Ramos (cell line): ENCODE measurements around the gene RSPH1.

ENCODE experiments used
- in situ Hi-C: fragments of 300-500 bp; cut with MboI; formaldehyde crosslinking; loops from one replicate; pipeline ENCODE4 v1.14.3; 2022; ENCODE audit warnings: low sequenced_read_pairs; ENCODE audit not compliant: unreplicated experiment

RSPH1 gene

GRCh38 chr21:42453986-42454570, 41.9 kb downstream of the RSPH1 start:
- in situ Hi-C loops: loop anchor here (10.0 kb wide), 1 partner anchor 299 kb away; no protein-coding TSS in a partner anchor

DNA sequence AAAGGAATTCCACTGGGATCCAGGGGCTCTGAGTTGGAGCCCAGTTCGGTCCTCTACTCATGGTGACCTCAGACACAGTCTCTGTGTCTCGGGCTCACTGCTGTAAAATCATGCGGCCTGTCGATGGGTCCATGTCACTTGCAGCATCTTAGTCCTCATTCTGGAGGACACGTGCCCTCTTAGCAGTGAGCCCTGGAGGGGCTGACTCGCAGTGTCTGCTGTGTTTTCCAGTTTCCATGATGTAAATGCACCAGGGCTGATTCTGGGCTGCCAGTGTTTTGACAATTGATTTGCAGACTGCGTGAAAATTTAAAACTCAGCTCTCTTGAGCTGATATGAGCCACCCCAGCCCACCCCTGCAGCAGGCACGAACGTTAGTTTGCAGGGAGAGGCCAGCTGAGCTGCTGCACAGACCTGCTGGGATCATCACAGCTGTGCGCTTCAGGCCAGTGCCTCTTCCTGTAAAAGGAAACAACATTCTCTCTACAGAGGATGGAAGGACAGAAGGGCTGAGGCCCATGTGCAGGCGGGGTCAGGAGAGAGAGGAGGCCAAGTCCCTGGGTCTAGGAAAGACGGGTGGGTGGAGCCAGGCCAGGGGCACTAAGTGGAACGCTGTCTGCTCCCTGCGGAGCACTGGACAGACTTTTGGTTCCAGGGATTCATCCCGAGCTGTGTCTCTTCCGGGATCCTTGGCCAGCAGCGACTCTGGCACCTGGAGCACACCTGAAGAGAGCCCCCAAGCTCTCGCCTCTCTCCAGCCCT, 42.6 kb downstream of the RSPH1 start:
- in situ Hi-C loops: loop anchor here (10.0 kb wide), 1 partner anchor 299 kb away; no protein-coding TSS in a partner anchor

DNA sequence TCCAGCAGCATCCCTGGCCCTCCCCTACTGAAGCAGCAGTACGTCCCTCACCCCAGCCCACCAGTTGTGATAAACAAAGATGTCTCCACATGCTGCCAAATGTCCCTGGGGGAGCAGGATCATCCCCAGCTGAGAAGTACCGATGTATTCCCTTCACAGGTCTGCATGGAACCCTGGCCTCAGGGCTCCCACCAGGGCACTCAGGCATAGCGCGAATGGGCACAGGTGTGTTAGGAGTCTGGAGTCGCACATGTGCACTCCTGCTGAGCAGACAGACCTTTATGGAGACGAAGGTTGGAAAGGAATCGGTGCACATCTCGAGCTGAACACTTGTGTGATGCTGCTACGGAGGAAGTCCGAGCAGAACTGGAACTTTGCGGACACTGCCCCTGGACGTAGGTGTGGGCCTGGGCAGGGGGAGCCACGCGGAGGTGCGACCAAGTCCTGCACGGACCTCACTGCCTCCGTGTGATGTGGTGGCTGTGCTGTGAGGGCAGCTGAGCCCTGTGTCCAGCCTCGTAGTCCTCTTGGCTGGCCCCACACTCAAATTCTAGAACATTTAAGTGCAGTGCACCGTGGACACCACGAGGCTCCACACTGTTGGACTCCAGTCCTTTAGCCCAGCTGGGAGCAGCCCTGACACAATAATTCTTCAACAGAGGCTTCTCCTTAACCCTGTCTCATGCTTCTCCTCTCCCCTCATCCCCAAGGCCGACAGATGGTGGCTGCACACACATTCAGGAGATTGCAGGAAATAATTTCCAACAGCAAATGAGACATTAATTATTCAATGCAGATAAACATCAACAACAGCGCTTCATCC, 43.4 kb downstream of the RSPH1 start:
- in situ Hi-C loops: loop anchor here (10.0 kb wide), 1 partner anchor 298 kb away; no protein-coding TSS in a partner anchor

GRCh38 chr21:42451941-42452340, 44.1 kb downstream of the RSPH1 start:
- in situ Hi-C loops: loop anchor here (10.0 kb wide), 1 partner anchor 297 kb away; no protein-coding TSS in a partner anchor

GRCh38 chr21:42448686-42449085, 47.3 kb downstream of the RSPH1 start:
- in situ Hi-C loops: loop anchor here (10.0 to 25.0 kb wide), 2 partner anchors 134 to 836 kb away; partner anchors contain the start of gene TFF3

DNA sequence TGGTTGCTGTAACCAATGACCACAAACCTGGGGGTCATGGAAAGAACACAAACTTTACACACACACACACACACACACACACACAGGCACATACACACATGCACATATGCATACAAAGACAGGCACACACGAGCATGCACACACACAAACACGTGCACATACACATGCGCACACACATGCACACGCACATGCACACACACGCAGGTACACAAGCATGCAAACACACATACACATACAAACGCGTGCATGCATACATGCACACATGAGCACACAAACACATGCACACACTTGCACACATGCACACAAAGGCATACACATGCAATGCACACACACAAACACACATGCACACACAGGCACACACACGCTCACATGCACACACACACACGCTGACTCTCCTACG, 48.3 kb downstream of the RSPH1 start:
- in situ Hi-C loops: loop anchor here (10.0 to 25.0 kb wide), 2 partner anchors 133 to 835 kb away; partner anchors contain the start of gene TFF3

DNA sequence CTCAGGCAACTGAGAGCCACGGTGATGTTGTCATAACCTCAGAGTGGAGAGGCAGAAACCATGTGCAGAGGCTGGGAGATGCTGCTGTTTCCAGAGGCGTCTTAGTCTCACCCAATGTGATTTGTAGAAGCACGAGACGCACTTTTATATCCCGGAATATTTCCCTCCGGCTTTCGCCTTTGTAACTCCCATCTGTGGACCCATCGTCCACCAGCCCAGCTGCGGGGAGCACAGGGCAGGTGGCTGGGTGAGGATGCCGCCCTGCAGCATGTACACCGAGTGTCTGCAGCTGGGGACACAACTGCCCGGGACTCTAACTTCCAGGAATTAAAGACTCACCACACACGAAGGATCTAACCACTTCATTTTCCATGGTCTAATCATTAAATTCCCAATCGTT, 48.8 kb downstream of the RSPH1 start:
- in situ Hi-C loops: loop anchor here (10.0 to 25.0 kb wide), 2 partner anchors 132 to 835 kb away; partner anchors contain the start of gene TFF3

GRCh38 chr21:42446531-42446930, 49.5 kb downstream of the RSPH1 start:
- in situ Hi-C loops: loop anchor here (10.0 to 25.0 kb wide), 2 partner anchors 132 to 834 kb away; partner anchors contain the start of gene TFF3

DNA sequence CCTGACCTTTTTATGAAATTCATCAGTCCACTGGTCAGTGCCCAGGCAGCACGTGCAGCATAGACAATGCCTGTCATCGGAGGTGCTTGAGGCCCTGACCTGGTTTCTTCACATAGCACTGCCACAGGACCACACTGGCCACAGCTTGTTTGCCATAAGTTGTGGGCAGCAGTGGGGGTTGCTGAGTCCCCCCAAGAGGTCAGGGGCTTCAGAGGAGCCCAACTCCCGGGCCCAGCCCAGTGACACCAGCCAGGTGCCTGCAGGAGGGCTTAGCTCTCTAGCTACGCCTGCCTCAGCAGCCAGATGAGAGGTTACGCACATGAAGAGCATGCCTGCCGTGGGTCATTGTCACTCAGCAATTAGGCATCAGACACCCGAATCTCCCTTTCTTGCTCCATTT, 50.7 kb downstream of the RSPH1 start:
- in situ Hi-C loops: loop anchor here (10.0 to 25.0 kb wide), 2 partner anchors 131 to 833 kb away; partner anchors contain the start of gene TFF3

DNA sequence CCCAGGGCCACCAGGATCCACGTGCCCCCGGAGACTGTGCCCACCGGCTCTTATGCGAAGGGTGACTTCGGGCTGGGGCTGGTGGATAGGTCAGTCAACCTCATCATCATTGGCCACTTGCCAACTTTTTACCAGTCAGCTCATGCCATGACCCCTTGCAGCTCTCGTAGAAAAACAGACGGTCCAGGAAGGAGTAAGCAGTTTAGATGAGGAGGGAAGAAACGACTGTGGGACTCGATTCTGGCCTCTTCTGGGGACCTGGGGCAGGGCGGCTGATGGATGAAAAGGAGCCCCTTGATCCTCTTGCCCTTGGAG, 51.3 kb downstream of the RSPH1 start:
- in situ Hi-C loops: loop anchor here (10.0 to 25.0 kb wide), 2 partner anchors 130 to 832 kb away; partner anchors contain the start of gene TFF3

DNA sequence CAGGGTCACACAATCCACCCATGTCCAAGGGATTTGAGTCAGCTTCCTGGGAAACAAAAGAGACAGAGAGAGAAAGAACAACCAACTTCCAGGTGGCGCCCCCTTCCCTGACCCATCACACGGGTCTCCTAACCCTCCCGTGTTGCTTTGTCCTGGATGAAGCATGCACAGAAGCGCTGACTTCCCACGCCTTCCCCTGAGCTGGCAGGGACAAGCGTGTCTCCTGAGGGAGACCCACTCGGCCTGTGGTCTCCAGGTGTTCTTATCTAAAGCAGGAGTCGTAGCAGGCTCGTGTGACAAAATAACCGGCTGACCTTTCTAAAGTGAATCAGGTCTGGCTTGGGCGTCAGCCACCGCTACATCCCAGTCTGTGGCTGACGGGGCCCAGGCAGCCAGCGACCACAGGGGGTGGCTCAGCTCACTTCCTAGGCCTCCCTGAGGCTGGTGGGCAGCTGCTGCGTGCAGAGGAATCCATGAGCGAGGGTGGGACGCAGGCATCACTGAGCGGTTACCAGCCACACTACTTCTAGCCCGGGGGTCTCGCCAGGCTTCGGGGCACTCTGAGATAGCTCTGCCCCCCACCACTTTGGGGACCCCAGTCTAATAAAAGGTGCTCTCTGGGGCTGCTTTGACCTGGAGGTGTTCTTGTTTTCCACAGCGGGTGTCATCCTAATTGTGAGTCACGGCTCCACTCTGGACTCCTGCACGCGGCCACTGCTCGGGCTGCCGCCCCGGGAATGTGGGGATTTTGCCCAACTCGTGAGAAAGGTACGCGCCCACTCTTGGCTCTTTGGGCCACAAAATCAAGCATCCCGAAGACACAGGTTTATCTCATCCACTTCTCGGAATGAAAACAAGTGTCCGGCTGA, 51.9 kb downstream of the RSPH1 start:
- in situ Hi-C loops: loop anchor here (10.0 to 25.0 kb wide), 2 partner anchors 129 to 832 kb away; partner anchors contain the start of gene TFF3

- in situ Hi-C loops: loop anchor here (10.0 to 25.0 kb wide), 2 partner anchors 128 to 831 kb away; partner anchors contain the start of gene TFF3
Observed at GRCh38 chr21:42443181-42443785, 52.7 kb downstream of the RSPH1 start.

DNA sequence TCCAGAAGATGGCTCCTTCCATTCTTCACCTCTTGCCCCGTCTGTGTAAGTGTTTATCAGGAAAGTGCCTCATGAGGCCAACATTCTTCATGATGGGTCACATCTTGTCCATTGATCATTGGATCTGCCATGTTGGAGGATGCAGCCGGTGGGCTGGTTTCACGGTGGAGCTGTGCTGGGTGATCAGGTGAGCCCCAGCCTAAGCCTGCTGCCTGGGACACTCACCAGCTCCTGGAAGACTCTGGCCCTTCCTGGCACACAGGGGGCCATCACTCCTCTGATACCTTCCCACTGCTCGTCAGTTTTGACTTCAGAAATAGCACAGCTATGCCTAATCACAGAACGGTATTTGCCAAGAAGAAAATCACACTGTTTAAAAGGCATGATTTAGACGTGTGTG, 54.1 kb downstream of the RSPH1 start:
- in situ Hi-C loops: loop anchor here (10.0 to 25.0 kb wide), 2 partner anchors 127 to 830 kb away; partner anchors contain the start of gene TFF3

- in situ Hi-C loops: loop anchor here (10.0 to 25.0 kb wide), 2 partner anchors 125 to 828 kb away; partner anchors contain the start of gene TFF3
Observed at GRCh38 chr21:42440187-42440792, 55.7 kb downstream of the RSPH1 start.

GRCh38 chr21:42439284-42440186, 56.5 kb downstream of the RSPH1 start:
- in situ Hi-C loops: loop anchor here (10.0 to 25.0 kb wide), 2 partner anchors 125 to 827 kb away; partner anchors contain the start of gene TFF3

DNA sequence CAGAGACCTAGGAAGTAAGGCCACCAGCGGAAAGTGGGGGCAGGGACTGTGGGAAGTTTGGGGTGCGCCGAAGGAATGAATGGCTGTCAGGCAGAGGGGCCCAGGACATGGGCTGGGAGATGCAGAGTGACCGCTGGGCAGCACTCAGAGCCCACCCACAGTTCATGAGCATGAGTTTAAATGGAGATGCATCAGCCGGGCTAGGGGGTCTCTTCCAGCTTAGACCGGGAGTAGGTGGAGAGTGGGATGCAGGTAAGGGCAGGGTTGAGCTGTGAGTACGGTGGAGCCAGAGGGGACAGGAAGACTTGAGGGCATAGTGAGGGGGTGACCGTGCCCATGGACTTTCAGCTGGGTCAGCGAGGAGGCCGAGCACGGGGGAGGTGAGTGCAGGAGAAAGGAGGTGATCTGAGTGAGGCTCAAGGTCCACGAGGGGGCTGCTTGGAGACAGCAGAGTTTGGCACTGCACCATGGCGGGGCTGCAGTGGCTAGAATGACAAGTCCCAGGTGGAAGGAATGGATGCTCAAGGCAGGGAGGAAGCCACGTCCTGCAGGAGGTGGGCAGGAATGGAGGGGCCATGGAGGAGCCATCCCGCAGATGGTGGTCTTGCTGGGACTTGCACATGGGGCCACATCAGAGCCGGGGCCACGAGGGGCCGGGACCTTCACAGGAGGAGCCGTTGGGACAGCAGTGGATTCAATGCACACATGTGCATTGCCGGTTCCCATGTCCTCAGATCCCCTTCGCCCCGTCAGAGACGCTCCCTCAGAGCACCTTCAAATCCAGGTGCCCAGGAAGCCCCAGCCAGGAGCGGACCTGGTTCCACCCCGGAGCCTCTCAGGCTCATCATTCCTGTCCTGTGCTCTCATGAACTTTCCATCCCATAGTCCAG, 57.5 kb downstream of the RSPH1 start:
- in situ Hi-C loops: loop anchor here (25.0 kb wide), 1 partner anchor 826 kb away; no protein-coding TSS in a partner anchor
